NOMO-1 treated with DMSO at 0.1 percent for 48 hours (cell line): ENCODE data around the gene RTL1.

Experiments
- DNase-seq: peaks from one replicate; lab custom pipeline; 2025; ENCODE audit not compliant: unreplicated experiment; lab: John Stamatoyannopoulos, UW

The RTL1 gene

GRCh38 chr14:100836941-100837804 is 66.3 kb downstream of the RTL1 start:
- DNase-seq: no peak

GRCh38 chr14:100836311-100836805 is 67.2 kb downstream of the RTL1 start:
- DNase-seq: no peak

GRCh38 chr14:100835548-100836310 is 67.8 kb downstream of the RTL1 start:
- no peak for DNase-seq

GRCh38 chr14:100834794-100835547 is 68.6 kb downstream of the RTL1 start:
- DNase-seq: no peak

- no peak for DNase-seq
Observed at GRCh38 chr14:100834082-100834793, 69.3 kb downstream of the RTL1 start.

GRCh38 chr14:100832311-100832960 is 71.1 kb downstream of the RTL1 start:
- no peak for DNase-seq

GRCh38 chr14:100830681-100831080 is 72.8 kb downstream of the RTL1 start:
- DNase-seq: no peak
